Neural progenitor cell (in vitro differentiated cells): ENCODE results near the gene NUDT3. TPM values are rescaled to one million over a fixed set of nuclear protein-coding genes. Genes with fewer than 3 reads are reported as not detected.
A peak's percentile ranks its signal among the peaks of the same experiment; 100 is the strongest.

ENCODE experiments used
- DNase-seq: peaks from one replicate; pipeline ENCODE4 v3.0.0-alpha.2; 2016; ENCODE audit warnings: low spot score
- H2AFZ ChIP-seq: fragments of 200-600 bp; sonication (generic); replicated peaks from 2 replicates; pipeline ENCODE4 v1.6.1; 2016; ENCODE audit warnings: antibody characterized with exemption
- H3F3A ChIP-seq: fragments of 200-600 bp; sonication (generic); 2 replicates; pipeline ENCODE4 v1.6.1; 2016; ENCODE audit warnings: antibody characterized with exemption, low read depth
- H3K27ac ChIP-seq: fragments of 200-600 bp; sonication (generic); 2 replicates; pipeline ENCODE4 v1.5.1; 2016; ENCODE audit warnings: mild to moderate bottlenecking
- H3K27me3 ChIP-seq: fragments of 200-600 bp; sonication (generic); 2 replicates; pipeline ENCODE4 v1.6.1; 2016; ENCODE audit warnings: mild to moderate bottlenecking, moderate library complexity
- H3K36me3 ChIP-seq: fragments of 200-600 bp; sonication (generic); 2 replicates; pipeline ENCODE4 v1.5.1; 2016
- H3K4me1 ChIP-seq: fragments of 200-600 bp; sonication (generic); 2 replicates; pipeline ENCODE4 v1.6.1; 2016; ENCODE audit warnings: mixed run types
- H3K4me2 ChIP-seq: fragments of 200-600 bp; sonication (generic); 2 replicates; pipeline ENCODE4 v1.6.1; 2016
- H3K4me3 ChIP-seq: fragments of 200-600 bp; sonication (generic); 2 replicates; pipeline ENCODE4 v1.5.1; 2016
- H3K79me2 ChIP-seq: fragments of 200-600 bp; sonication (generic); 2 replicates; pipeline ENCODE4 v1.6.1; 2016; ENCODE audit warnings: low read depth
- H3K9ac ChIP-seq: fragments of 200-600 bp; sonication (generic); 2 replicates; pipeline ENCODE4 v1.6.1; 2016
- H3K9me3 ChIP-seq: fragments of 200-600 bp; sonication (generic); 2 replicates; pipeline ENCODE4 v1.5.1; 2016; ENCODE audit warnings: low read depth
- H4K20me1 ChIP-seq: fragments of 200-600 bp; sonication (generic); 2 replicates; pipeline ENCODE4 v1.6.1; 2016; ENCODE audit warnings: low read depth
- H3K27ac Mint-ChIP-seq: 3 replicates; pipeline ENCODE4 v1.8.0; 2021; ENCODE audit warnings: mixed read lengths
- H3K27me3 Mint-ChIP-seq: 2 replicates; pipeline ENCODE4 v1.8.0; 2022; ENCODE audit warnings: low read depth, mild to moderate bottlenecking, inconsistent platforms, moderate library complexity, mixed read lengths; ENCODE audit not compliant: insufficient read depth
- H3K36me3 Mint-ChIP-seq: 3 replicates; pipeline ENCODE4 v1.8.0; 2021; ENCODE audit warnings: mixed read lengths
- H3K4me1 Mint-ChIP-seq: 3 replicates; pipeline ENCODE4 v1.8.0; 2021; ENCODE audit warnings: mixed read lengths
- H3K4me3 Mint-ChIP-seq: 3 replicates; pipeline ENCODE4 v1.8.0; 2021; ENCODE audit warnings: mild to moderate bottlenecking, moderate library complexity, mixed read lengths
- H3K9me3 Mint-ChIP-seq: 3 replicates; pipeline ENCODE4 v1.8.0; 2020; ENCODE audit warnings: mixed read lengths
- EZH2 ChIP-seq: fragments of 200-600 bp; sonication (generic); IDR thresholded peaks from 2 replicates; pipeline ENCODE4 v1.6.1; 2017; ENCODE audit warnings: antibody characterized with exemption, mild to moderate bottlenecking, moderate library complexity
- EZH2phosphoT487 ChIP-seq: fragments of 200-600 bp; sonication (generic); IDR thresholded peaks from 2 replicates; pipeline ENCODE4 v1.6.1; 2017; ENCODE audit warnings: antibody characterized with exemption
- total RNA-seq: library from RNA; depleted of rRNA; stranded (reverse); fragments of >200 nt; gene quantifications from 2 replicates; pipeline ENCODE4 v1.2.3, GENCODE V29; 2015; ENCODE audit warnings: low replicate concordance
- TF ChIP-seq, protein P1 (sequence below): fragments of 200-600 bp; sonication (generic); IDR thresholded peaks from 2 replicates; pipeline ENCODE4 v1.5.1; 2017; ENCODE audit warnings: antibody characterized with exemption, mild to moderate bottlenecking

NUDT3 gene
- total RNA-seq, 1 donor from 2014 or later: 35.7 TPM

GRCh38 chr6:34347303-34347702 is 45.2 kb downstream of the NUDT3 start:
- TF ChIP-seq, protein P1, sequence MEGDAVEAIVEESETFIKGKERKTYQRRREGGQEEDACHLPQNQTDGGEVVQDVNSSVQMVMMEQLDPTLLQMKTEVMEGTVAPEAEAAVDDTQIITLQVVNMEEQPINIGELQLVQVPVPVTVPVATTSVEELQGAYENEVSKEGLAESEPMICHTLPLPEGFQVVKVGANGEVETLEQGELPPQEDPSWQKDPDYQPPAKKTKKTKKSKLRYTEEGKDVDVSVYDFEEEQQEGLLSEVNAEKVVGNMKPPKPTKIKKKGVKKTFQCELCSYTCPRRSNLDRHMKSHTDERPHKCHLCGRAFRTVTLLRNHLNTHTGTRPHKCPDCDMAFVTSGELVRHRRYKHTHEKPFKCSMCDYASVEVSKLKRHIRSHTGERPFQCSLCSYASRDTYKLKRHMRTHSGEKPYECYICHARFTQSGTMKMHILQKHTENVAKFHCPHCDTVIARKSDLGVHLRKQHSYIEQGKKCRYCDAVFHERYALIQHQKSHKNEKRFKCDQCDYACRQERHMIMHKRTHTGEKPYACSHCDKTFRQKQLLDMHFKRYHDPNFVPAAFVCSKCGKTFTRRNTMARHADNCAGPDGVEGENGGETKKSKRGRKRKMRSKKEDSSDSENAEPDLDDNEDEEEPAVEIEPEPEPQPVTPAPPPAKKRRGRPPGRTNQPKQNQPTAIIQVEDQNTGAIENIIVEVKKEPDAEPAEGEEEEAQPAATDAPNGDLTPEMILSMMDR: no peak
- TF ChIP-seq EZH2phosphoT487: no peak
- TF ChIP-seq EZH2: no peak
- no peaks in the 10 kb centered on the region for H3K9me3 Mint-ChIP-seq

GRCh38 chr6:34346175-34347119 is 46.0 kb downstream of the NUDT3 start:
- no peak overlapping the region for H3K27ac Mint-ChIP-seq
- H2AFZ ChIP-seq: no peak overlapping the region
- TF ChIP-seq EZH2phosphoT487 (no peak), EZH2 (no peak)
- TF ChIP-seq, protein P1: no peak
- no peak overlapping the region for H3K4me3 Mint-ChIP-seq
- H3K79me2 ChIP-seq: peaks cover 48% of the 10 kb centered on the region
- H3K27me3 ChIP-seq: no peaks in the 10 kb centered on the region
- peaks cover 9% of the 10 kb centered on the region for H3K36me3 Mint-ChIP-seq
- no peaks in the 10 kb centered on the region for H3K9me3 Mint-ChIP-seq
- H3K27me3 Mint-ChIP-seq: peaks cover 3% of the 10 kb centered on the region
- H3K27ac ChIP-seq: peak overlapping the region; percentile 49
- no peaks in the 10 kb centered on the region for H3K4me1 Mint-ChIP-seq
- DNase-seq: no peak
- no peak overlapping the region for H3K9ac ChIP-seq
- H3K4me3 ChIP-seq: no peak overlapping the region
- peaks cover 20% of the 10 kb centered on the region for H4K20me1 ChIP-seq
- H3K4me1 ChIP-seq: no peaks in the 10 kb centered on the region
- H3K36me3 ChIP-seq: no peaks in the 10 kb centered on the region
- H3F3A ChIP-seq: no peaks in the 10 kb centered on the region
- H3K4me2 ChIP-seq: no peak overlapping the region
- no peaks in the 10 kb centered on the region for H3K9me3 ChIP-seq

More at GRCh38 chr6:34347303-34347702, 45.2 kb downstream of the NUDT3 start:
- Histone ChIP-seq H3K27me3 (no peaks in the 10 kb centered on the region), H3K4me2 (no peak overlapping the region), H3K9me3 (no peaks in the 10 kb centered on the region), H4K20me1 (peaks cover 12% of the 10 kb centered on the region), H3K79me2 (peaks cover 55% of the 10 kb centered on the region), H3K27ac (no peak overlapping the region), H3K9ac (no peak overlapping the region), H3F3A (no peaks in the 10 kb centered on the region), H3K4me3 (no peak overlapping the region), H3K36me3 (no peaks in the 10 kb centered on the region), H3K4me1 (no peaks in the 10 kb centered on the region), H2AFZ (no peak overlapping the region)
- no peak overlapping the region for H3K27ac Mint-ChIP-seq
- no peaks in the 10 kb centered on the region for H3K4me1 Mint-ChIP-seq
- peaks cover 5% of the 10 kb centered on the region for H3K36me3 Mint-ChIP-seq
- DNase-seq: no peak
- H3K27me3 Mint-ChIP-seq: peaks cover 3% of the 10 kb centered on the region
- no peak overlapping the region for H3K4me3 Mint-ChIP-seq

GRCh38 chr6:34343806-34344205 is 48.7 kb downstream of the NUDT3 start:
- H3K79me2 ChIP-seq: peaks cover 34% of the 10 kb centered on the region
- H3K27ac ChIP-seq: no peak overlapping the region
- no peak overlapping the region for H2AFZ ChIP-seq
- no peaks in the 10 kb centered on the region for H3K4me1 ChIP-seq
- no peaks in the 10 kb centered on the region for H3F3A ChIP-seq
- peaks cover 12% of the 10 kb centered on the region for H3K36me3 Mint-ChIP-seq
- H3K4me3 Mint-ChIP-seq: no peak overlapping the region
- TF ChIP-seq EZH2 (no peak), EZH2phosphoT487 (no peak)
- TF ChIP-seq, protein P1: no peak
- no peaks in the 10 kb centered on the region for H3K9me3 Mint-ChIP-seq
- no peak overlapping the region for H3K4me3 ChIP-seq
- peaks cover 29% of the 10 kb centered on the region for H4K20me1 ChIP-seq
- no peaks in the 10 kb centered on the region for H3K9me3 ChIP-seq
- H3K27me3 ChIP-seq: no peaks in the 10 kb centered on the region
- H3K4me2 ChIP-seq: no peak overlapping the region
- no peak overlapping the region for H3K27ac Mint-ChIP-seq
- peaks cover 4% of the 10 kb centered on the region for H3K4me1 Mint-ChIP-seq
- H3K9ac ChIP-seq: no peak overlapping the region
- H3K27me3 Mint-ChIP-seq: peaks cover 2% of the 10 kb centered on the region
- no peaks in the 10 kb centered on the region for H3K36me3 ChIP-seq
- DNase-seq: no peak
